Vagina (tissue), 2 donors: ENCODE results near the gene SLC9A7. TPM values are rescaled to one million over a fixed set of nuclear protein-coding genes. Genes with fewer than 3 reads are reported as not detected.

Source experiments
- DNase-seq, 2 donors: peaks; one replicate each; pipeline ENCODE4 v3.0.0-alpha.2; 2017; ENCODE audit errors: extremely low spot score in 2 of 2
- H3K27ac ChIP-seq: fragments of 200-600 bp; sonication (generic); one replicate; pipeline ENCODE4 v1.5.1; 2019
- H3K27me3 ChIP-seq: fragments of 200-600 bp; sonication (generic); one replicate; pipeline ENCODE4 v1.5.1; 2019
- H3K36me3 ChIP-seq, 2 donors: fragments of 200-600 bp; sonication (generic); one replicate each; pipeline ENCODE4 v1.5.1; 2017 to 2019
- H3K4me1 ChIP-seq: fragments of 200-600 bp; sonication (generic); one replicate; pipeline ENCODE4 v1.5.1; 2019
- H3K4me3 ChIP-seq, 2 donors: fragments of 200-600 bp; sonication (generic); 1 replicate in 1 of 2; 2 replicates in 1 of 2; pipeline ENCODE4 v1.5.1; 2016 to 2019
- H3K9me3 ChIP-seq: fragments of 200-600 bp; sonication (generic); one replicate; pipeline ENCODE4 v1.5.1; 2019
- POLR2A ChIP-seq, 2 donors: fragments of 450-650 bp; IDR thresholded peaks; one replicate each; pipeline ENCODE4 v1.6.1; 2017; ENCODE audit warnings: antibody characterized with exemption in 2 of 2, mild to moderate bottlenecking in 2 of 2, moderate library complexity in 2 of 2
- POLR2AphosphoS5 ChIP-seq, 2 donors: sonication (generic); formaldehyde crosslinking; IDR thresholded peaks; one replicate each; pipeline ENCODE4 v1.9.0; 2017; ENCODE audit warnings: antibody characterized with exemption in 2 of 2, mild to moderate bottlenecking in 2 of 2, low read depth in 1 of 2; ENCODE audit not compliant: insufficient read depth in 1 of 2
- intact Hi-C: fragments of 100-400 bp; cut with DNase I; formaldehyde crosslinking; loops from one replicate; pipeline ENCODE4 v1.15.1; 2023
- total RNA-seq: library from RNA; depleted of rRNA; stranded (reverse); fragments of >200 nt; gene quantifications from one replicate; pipeline ENCODE4 v1.2.3, GENCODE V29; 2016
- TF ChIP-seq, protein P1 (sequence below), 3 experiments: fragments of 450-650 bp in 2 of 3; fragments of 200-600 bp in 1 of 3; sonication (generic) in 1 of 3; IDR thresholded peaks; one replicate each; pipeline ENCODE4 v1.5.1; 2017 to 2019; ENCODE audit warnings: antibody characterized with exemption in 3 of 3, mild to moderate bottlenecking in 2 of 3, moderate library complexity in 2 of 3

SLC9A7 gene
- total RNA-seq, 1 donor from 2014 or later, result 4.2 TPM

DNA sequence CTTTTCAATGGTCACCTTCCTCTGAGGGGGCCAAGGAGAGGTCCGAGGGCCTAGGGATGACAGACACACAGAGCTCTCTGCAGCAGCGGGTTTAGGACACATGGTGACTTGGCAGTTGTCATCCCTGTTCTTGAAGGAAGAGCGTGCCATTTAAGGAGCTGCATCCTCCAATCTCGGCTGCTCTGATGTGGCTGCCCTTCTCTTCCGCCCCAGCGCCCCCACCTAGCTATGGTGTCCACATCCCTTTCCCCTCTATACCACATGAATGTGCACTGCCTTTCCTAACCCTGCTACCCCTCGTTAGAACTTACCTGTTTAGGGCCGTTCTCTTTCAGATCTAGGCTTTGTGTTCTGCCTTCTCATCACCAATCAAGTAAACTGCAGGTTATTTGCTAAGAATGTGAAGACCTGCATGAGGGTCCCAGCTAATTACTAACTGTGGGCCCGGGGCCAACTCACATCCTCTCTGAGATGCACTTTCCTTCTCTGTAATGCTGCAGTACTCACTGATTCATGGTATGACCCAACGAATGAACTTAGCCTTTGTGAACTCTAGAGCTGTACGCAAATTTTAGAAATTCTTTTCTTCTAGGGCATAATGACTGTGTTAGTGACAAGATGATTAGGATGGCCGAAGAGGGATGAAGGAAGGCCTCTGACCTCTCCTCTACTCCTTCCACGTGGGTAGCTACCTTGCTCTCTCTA lies 147.1 kb downstream of the SLC9A7 start:
- intact Hi-C loops, result no loop called here
- Histone ChIP-seq H3K27ac (no peak overlapping the region), H3K9me3 (no peaks in the 10 kb centered on the region), H3K4me3 (no peak overlapping the region), H3K27me3 (no peaks in the 10 kb centered on the region), H3K4me1 (no peaks in the 10 kb centered on the region), H3K36me3 (no peaks in the 10 kb centered on the region)
- TF ChIP-seq POLR2AphosphoS5 (IDR thresholded peaks at IDR 0.05; ENCODE audit: insufficient read depth in 1 of 2, low read depth in 1 of 2) (no peak), POLR2A (IDR thresholded peaks at IDR 0.05) (no peak)
- TF ChIP-seq, protein P1, sequence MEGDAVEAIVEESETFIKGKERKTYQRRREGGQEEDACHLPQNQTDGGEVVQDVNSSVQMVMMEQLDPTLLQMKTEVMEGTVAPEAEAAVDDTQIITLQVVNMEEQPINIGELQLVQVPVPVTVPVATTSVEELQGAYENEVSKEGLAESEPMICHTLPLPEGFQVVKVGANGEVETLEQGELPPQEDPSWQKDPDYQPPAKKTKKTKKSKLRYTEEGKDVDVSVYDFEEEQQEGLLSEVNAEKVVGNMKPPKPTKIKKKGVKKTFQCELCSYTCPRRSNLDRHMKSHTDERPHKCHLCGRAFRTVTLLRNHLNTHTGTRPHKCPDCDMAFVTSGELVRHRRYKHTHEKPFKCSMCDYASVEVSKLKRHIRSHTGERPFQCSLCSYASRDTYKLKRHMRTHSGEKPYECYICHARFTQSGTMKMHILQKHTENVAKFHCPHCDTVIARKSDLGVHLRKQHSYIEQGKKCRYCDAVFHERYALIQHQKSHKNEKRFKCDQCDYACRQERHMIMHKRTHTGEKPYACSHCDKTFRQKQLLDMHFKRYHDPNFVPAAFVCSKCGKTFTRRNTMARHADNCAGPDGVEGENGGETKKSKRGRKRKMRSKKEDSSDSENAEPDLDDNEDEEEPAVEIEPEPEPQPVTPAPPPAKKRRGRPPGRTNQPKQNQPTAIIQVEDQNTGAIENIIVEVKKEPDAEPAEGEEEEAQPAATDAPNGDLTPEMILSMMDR (IDR thresholded peaks at IDR 0.05), result no peak
- DNase-seq, result no peak

DNA sequence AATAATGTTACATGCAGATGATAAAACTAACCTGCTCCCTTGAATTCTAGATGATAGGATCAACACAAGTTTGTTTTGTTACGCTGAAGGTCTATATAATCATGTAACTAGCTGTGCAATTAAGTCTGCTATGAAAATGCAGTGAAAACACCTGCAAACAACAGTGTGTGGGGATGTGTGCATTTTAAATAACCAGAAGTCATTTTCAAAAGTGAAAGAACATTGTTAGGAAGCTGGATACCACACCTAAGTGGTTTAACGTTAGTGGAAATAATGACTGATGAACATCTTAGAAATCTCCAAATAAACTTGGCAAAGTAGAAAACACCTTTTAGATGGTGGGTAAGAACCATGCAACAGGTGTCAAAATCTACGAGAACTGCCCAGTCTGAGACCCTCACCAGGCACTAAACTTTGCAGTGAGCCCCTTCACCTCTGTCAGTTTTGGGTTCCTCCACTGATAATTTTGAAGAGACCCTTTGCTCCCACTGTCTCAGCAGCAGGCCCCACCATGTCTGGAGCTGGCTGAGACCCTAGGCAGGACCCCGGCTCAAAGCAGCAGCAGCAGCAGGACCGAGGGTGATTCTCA lies 148.8 kb downstream of the SLC9A7 start:
- no peaks in the 10 kb centered on the region for H3K27me3 ChIP-seq
- DNase-seq, result no peak
- no peak for TF ChIP-seq POLR2AphosphoS5 (IDR thresholded peaks at IDR 0.05; ENCODE audit: insufficient read depth in 1 of 2, low read depth in 1 of 2)
- TF ChIP-seq, protein P1 (IDR thresholded peaks at IDR 0.05), result no peak
- TF ChIP-seq POLR2A (IDR thresholded peaks at IDR 0.05), result no peak
- no peaks in the 10 kb centered on the region for H3K9me3 ChIP-seq
- intact Hi-C loops, result no loop called here
- H3K4me1 ChIP-seq, result no peaks in the 10 kb centered on the region
- no peak overlapping the region for H3K4me3 ChIP-seq
- no peak overlapping the region for H3K27ac ChIP-seq
- H3K36me3 ChIP-seq, result no peaks in the 10 kb centered on the region

DNA sequence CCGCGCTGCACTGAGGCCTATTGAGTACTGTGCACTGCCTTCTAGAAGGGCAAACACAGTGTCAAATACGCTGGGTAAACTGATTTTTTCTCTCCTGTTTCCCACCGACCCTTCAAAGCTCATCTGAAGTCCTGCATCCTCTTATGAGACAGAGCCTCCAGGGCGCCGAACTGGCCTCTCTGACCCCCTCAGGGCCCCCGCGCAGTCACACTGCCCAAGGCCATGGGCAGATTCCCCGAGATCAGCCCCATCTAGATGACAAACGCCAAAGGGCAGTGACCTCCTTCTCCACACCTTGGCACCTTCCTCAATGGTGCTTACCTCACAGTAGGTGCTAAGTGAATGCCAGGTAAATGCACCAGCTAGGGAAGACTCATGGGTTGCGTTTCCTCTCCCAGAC lies 151.0 kb downstream of the SLC9A7 start:
- H3K27me3 ChIP-seq, result no peaks in the 10 kb centered on the region
- no peaks in the 10 kb centered on the region for H3K9me3 ChIP-seq
- H3K4me1 ChIP-seq, result no peaks in the 10 kb centered on the region
- H3K27ac ChIP-seq, result no peak overlapping the region
- H3K36me3 ChIP-seq, result no peaks in the 10 kb centered on the region
- no peak for TF ChIP-seq POLR2A (IDR thresholded peaks at IDR 0.05)
- TF ChIP-seq, protein P1 (IDR thresholded peaks at IDR 0.05), result no peak
- no peak for TF ChIP-seq POLR2AphosphoS5 (IDR thresholded peaks at IDR 0.05; ENCODE audit: insufficient read depth in 1 of 2, low read depth in 1 of 2)
- DNase-seq, result no peak
- no peak overlapping the region for H3K4me3 ChIP-seq
- intact Hi-C loops, result no loop called here

DNA sequence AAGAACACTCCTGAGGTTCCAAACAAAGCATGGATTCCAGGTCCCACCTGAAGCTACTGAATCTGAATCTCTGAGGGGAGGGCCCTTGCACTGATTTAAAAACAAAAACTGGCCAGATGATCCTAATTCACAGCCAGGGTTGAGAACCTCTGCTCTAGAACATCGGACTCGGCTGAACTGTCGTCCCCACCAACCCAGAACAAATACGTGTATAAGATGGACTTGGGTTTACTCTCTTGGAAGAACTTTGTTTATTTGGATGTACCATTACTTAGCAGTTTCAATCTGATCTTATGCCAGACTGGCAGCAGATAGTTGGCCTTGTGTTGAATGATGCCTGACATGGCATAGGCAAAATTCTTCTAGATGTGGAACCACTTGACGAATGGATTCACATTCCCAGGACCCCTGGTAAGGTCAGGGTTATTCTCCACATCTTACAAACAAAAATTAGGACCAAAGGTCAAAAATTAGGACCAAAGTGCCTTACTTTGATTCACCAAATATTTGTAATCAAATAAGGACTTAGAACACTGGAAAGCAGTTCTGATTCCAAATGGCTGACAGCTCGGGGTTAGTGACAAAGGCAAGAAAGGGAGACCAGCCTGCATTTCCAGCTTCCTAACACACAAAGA lies 156.3 kb downstream of the SLC9A7 start:
- no peak for TF ChIP-seq POLR2AphosphoS5 (IDR thresholded peaks at IDR 0.05; ENCODE audit: insufficient read depth in 1 of 2, low read depth in 1 of 2)
- TF ChIP-seq POLR2A (IDR thresholded peaks at IDR 0.05), result no peak
- TF ChIP-seq, protein P1 (IDR thresholded peaks at IDR 0.05), result no peak
- intact Hi-C loops, result no loop called here
- Histone ChIP-seq H3K27ac (no peak overlapping the region), H3K9me3 (no peaks in the 10 kb centered on the region), H3K4me1 (no peaks in the 10 kb centered on the region), H3K27me3 (no peaks in the 10 kb centered on the region), H3K4me3 (no peak overlapping the region), H3K36me3 (no peaks in the 10 kb centered on the region)
- no peak for DNase-seq

DNA sequence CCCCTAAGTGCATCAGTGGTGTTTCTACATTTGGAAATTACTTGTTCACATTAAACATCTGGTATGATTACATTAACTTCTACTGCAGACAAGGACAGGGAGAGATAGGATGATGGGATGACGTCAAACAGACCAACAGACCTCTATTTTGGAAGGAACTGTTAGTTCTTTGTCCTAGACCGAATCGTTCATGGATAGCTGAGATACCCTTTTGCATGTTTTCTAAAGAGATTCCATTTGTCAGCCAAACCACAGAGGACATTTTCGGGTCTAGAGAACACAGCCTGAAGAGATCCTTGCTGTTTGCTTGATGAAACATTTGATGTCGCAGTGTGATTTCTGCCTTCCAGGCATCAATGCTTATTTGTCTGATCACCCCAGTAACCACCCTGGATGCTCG lies 157.6 kb downstream of the SLC9A7 start:
- no peaks in the 10 kb centered on the region for H3K4me1 ChIP-seq
- no peak overlapping the region for H3K27ac ChIP-seq
- H3K36me3 ChIP-seq, result no peaks in the 10 kb centered on the region
- H3K4me3 ChIP-seq, result no peak overlapping the region
- H3K27me3 ChIP-seq, result no peaks in the 10 kb centered on the region
- DNase-seq, result no peak
- TF ChIP-seq POLR2AphosphoS5 (IDR thresholded peaks at IDR 0.05; ENCODE audit: insufficient read depth in 1 of 2, low read depth in 1 of 2) (no peak), POLR2A (IDR thresholded peaks at IDR 0.05) (no peak)
- TF ChIP-seq, protein P1 (IDR thresholded peaks at IDR 0.05), result no peak
- H3K9me3 ChIP-seq, result no peaks in the 10 kb centered on the region
- intact Hi-C loops, result no loop called here
